ENCODE results near the gene DEPDC1B. TPM values are rescaled to one million over a fixed set of nuclear protein-coding genes. Genes with fewer than 3 reads are reported as not detected.

DEPDC1B gene
- polyA plus RNA-seq (2013, experiment 1 of 2), result 70.2 TPM
- polyA plus RNA-seq (2013, experiment 2 of 2), result 71.7 TPM

GRCh38 chr5:60699609-60700415, at the start of gene DEPDC1B:
DEPDC1B (minus strand) TSS chr5:60700166; CDS start chr5:60700093, 73 bp downstream.
- Histone ChIP-seq H4K91ac (ENCODE audit: low read depth, low read length, poor library complexity) (no peak within 1 kb of the TSS), H3K27ac (replicated peaks; ENCODE audit: low read length) (peak within 1 kb of the TSS; percentile 98), H2BK120ac (ENCODE audit: low read depth, low read length) (peak within 1 kb of the TSS; percentile 78), H3K36me3 (replicated peaks in 1 of 2; ENCODE audit: control insufficient read depth in 2 of 2, insufficient read depth in 2 of 2, low read length in 2 of 2) (peaks cover 3 to 13% of the 10 kb centered on the region in 2 donors), H4K8ac (ENCODE audit: low read depth, low read length) (peak within 1 kb of the TSS; percentile 49), H3K4me1 (ENCODE audit: control insufficient read depth in 2 of 2, insufficient read depth in 1 of 2, low read depth in 1 of 2, low read length in 2 of 2) (peaks cover 2 to 6% of the 10 kb centered on the region in 2 donors), H2BK12ac (ENCODE audit: low read length) (peak within 1 kb of the TSS; percentile 53), H3K23ac (ENCODE audit: low read depth, low read length, poor library complexity) (peak within 1 kb of the TSS; percentile 92), H3K4me2 (ENCODE audit: insufficient read depth, low read length, poor library complexity, severe bottlenecking) (peak within 1 kb of the TSS; percentile 89), H2BK5ac (ENCODE audit: low read length) (peak within 1 kb of the TSS; percentile 82), H2AK5ac (ENCODE audit: low read depth, low read length) (no peak within 1 kb of the TSS), H2AFZ (ENCODE audit: low read length) (peak within 1 kb of the TSS; percentile 97), H2BK15ac (ENCODE audit: low read length) (peak within 1 kb of the TSS; percentile 52), H3K27me3 (ENCODE audit: control insufficient read depth in 3 of 3, insufficient read depth in 3 of 3, low read depth in 1 of 3, low read length in 3 of 3) (peaks cover 0 to 9% (median 0%) of the 10 kb centered on the region in 3 experiments), H3K9ac (ENCODE audit: low read depth, low read length, poor library complexity) (peak within 1 kb of the TSS; percentile 97), H3K14ac (ENCODE audit: low read length) (peak within 1 kb of the TSS; percentile 94), H3K9me3 (replicated peaks in 1 of 2; ENCODE audit: control insufficient read depth in 2 of 2, insufficient read depth in 1 of 2, low read depth in 1 of 2, low read length in 2 of 2) (peaks cover 2 to 9% of the 10 kb centered on the region in 2 donors), H3K4me3 (ENCODE audit: low read length in 2 of 2) (peak within 1 kb of the TSS; percentile 89 to 90), H3K79me1 (ENCODE audit: low read depth, low read length) (no peaks in the 10 kb centered on the region), H3K4ac (ENCODE audit: low read length) (peak within 1 kb of the TSS; percentile 91), H3K18ac (ENCODE audit: low read length) (peak within 1 kb of the TSS; percentile 99)
- DNase-seq (ENCODE audit: low spot score), result peak; percentile 85
- no CpG with 5 or more reads among the region's 72 CpGs for WGBS, 2 donors (ENCODE audit: extremely low coverage in 2 of 2, insufficient read length in 2 of 2, insufficient replicate concordance in 1 of 2)

GRCh38 chr5:60744682-60745081, 44.7 kb upstream of the DEPDC1B start:
- no peak overlapping the region for H2AK5ac ChIP-seq (ENCODE audit: low read depth, low read length)
- no peaks in the 10 kb centered on the region for H3K9me3 ChIP-seq (replicated peaks in 1 of 2; ENCODE audit: control insufficient read depth in 2 of 2, insufficient read depth in 1 of 2, low read depth in 1 of 2, low read length in 2 of 2)
- no CpG with 5 or more reads among the region's 6 CpGs for WGBS, 2 donors (ENCODE audit: extremely low coverage in 2 of 2, insufficient read length in 2 of 2, insufficient replicate concordance in 1 of 2)
- H2BK5ac ChIP-seq (ENCODE audit: low read length), result no peak overlapping the region
- H4K8ac ChIP-seq (ENCODE audit: low read depth, low read length), result no peak overlapping the region
- H2BK15ac ChIP-seq (ENCODE audit: low read length), result no peak overlapping the region
- H3K14ac ChIP-seq (ENCODE audit: low read length), result peak overlapping the region; percentile 49
- H2BK12ac ChIP-seq (ENCODE audit: low read length), result no peak overlapping the region
- H4K91ac ChIP-seq (ENCODE audit: low read depth, low read length, poor library complexity), result no peak overlapping the region
- no peak overlapping the region for H2AFZ ChIP-seq (ENCODE audit: low read length)
- H3K18ac ChIP-seq (ENCODE audit: low read length), result no peak overlapping the region
- no peak overlapping the region for H3K27ac ChIP-seq (replicated peaks; ENCODE audit: low read length)
- H3K27me3 ChIP-seq (ENCODE audit: control insufficient read depth in 3 of 3, insufficient read depth in 3 of 3, low read depth in 1 of 3, low read length in 3 of 3), result no peaks in the 10 kb centered on the region
- no peaks in the 10 kb centered on the region for H3K79me1 ChIP-seq (ENCODE audit: low read depth, low read length)
- H3K23ac ChIP-seq (ENCODE audit: low read depth, low read length, poor library complexity), result no peak overlapping the region
- no peak overlapping the region for H3K4me2 ChIP-seq (ENCODE audit: insufficient read depth, low read length, poor library complexity, severe bottlenecking)
- H3K36me3 ChIP-seq (replicated peaks in 1 of 2; ENCODE audit: control insufficient read depth in 2 of 2, insufficient read depth in 2 of 2, low read length in 2 of 2), result no peaks in the 10 kb centered on the region
- no peak overlapping the region for H3K9ac ChIP-seq (ENCODE audit: low read depth, low read length, poor library complexity)
- no peak overlapping the region for H2BK120ac ChIP-seq (ENCODE audit: low read depth, low read length)
- no peak for DNase-seq (ENCODE audit: low spot score)
- no peak overlapping the region for H3K4me3 ChIP-seq (ENCODE audit: low read length in 2 of 2)
- H3K4me1 ChIP-seq (ENCODE audit: control insufficient read depth in 2 of 2, insufficient read depth in 1 of 2, low read depth in 1 of 2, low read length in 2 of 2), result no peaks in the 10 kb centered on the region
- no peak overlapping the region for H3K4ac ChIP-seq (ENCODE audit: low read length)

GRCh38 chr5:60743511-60744314, 43.7 kb upstream of the DEPDC1B start:
- no peak overlapping the region for H3K27ac ChIP-seq (replicated peaks; ENCODE audit: low read length)
- no peaks in the 10 kb centered on the region for H3K4me1 ChIP-seq (ENCODE audit: control insufficient read depth in 2 of 2, insufficient read depth in 1 of 2, low read depth in 1 of 2, low read length in 2 of 2)
- no peak overlapping the region for H2BK12ac ChIP-seq (ENCODE audit: low read length)
- no peaks in the 10 kb centered on the region for H3K9me3 ChIP-seq (replicated peaks in 1 of 2; ENCODE audit: control insufficient read depth in 2 of 2, insufficient read depth in 1 of 2, low read depth in 1 of 2, low read length in 2 of 2)
- no peaks in the 10 kb centered on the region for H3K36me3 ChIP-seq (replicated peaks in 1 of 2; ENCODE audit: control insufficient read depth in 2 of 2, insufficient read depth in 2 of 2, low read length in 2 of 2)
- no peak overlapping the region for H2BK5ac ChIP-seq (ENCODE audit: low read length)
- H2AFZ ChIP-seq (ENCODE audit: low read length), result no peak overlapping the region
- no peaks in the 10 kb centered on the region for H3K79me1 ChIP-seq (ENCODE audit: low read depth, low read length)
- no peak for DNase-seq (ENCODE audit: low spot score)
- H4K91ac ChIP-seq (ENCODE audit: low read depth, low read length, poor library complexity), result no peak overlapping the region
- no peak overlapping the region for H3K4me3 ChIP-seq (ENCODE audit: low read length in 2 of 2)
- H3K23ac ChIP-seq (ENCODE audit: low read depth, low read length, poor library complexity), result no peak overlapping the region
- no peak overlapping the region for H3K9ac ChIP-seq (ENCODE audit: low read depth, low read length, poor library complexity)
- H4K8ac ChIP-seq (ENCODE audit: low read depth, low read length), result peak overlapping the region; percentile 17
- H2AK5ac ChIP-seq (ENCODE audit: low read depth, low read length), result no peak overlapping the region
- H3K14ac ChIP-seq (ENCODE audit: low read length), result peak overlapping the region; percentile 38
- H3K18ac ChIP-seq (ENCODE audit: low read length), result peak overlapping the region; percentile 13
- no peak overlapping the region for H3K4me2 ChIP-seq (ENCODE audit: insufficient read depth, low read length, poor library complexity, severe bottlenecking)
- WGBS, 2 donors (ENCODE audit: extremely low coverage in 2 of 2, insufficient read length in 2 of 2, insufficient replicate concordance in 1 of 2), result no CpG with 5 or more reads among the region's 40 CpGs
- H3K4ac ChIP-seq (ENCODE audit: low read length), result no peak overlapping the region
- H3K27me3 ChIP-seq (ENCODE audit: control insufficient read depth in 3 of 3, insufficient read depth in 3 of 3, low read depth in 1 of 3, low read length in 3 of 3), result no peaks in the 10 kb centered on the region
- no peak overlapping the region for H2BK15ac ChIP-seq (ENCODE audit: low read length)
- H2BK120ac ChIP-seq (ENCODE audit: low read depth, low read length), result no peak overlapping the region

- Histone ChIP-seq H2BK5ac (ENCODE audit: low read length) (no peak overlapping the region), H3K23ac (ENCODE audit: low read depth, low read length, poor library complexity) (no peak overlapping the region), H2AFZ (ENCODE audit: low read length) (no peak overlapping the region), H3K27me3 (ENCODE audit: control insufficient read depth in 3 of 3, insufficient read depth in 3 of 3, low read depth in 1 of 3, low read length in 3 of 3) (no peaks in the 10 kb centered on the region), H3K27ac (replicated peaks; ENCODE audit: low read length) (no peak overlapping the region), H3K14ac (ENCODE audit: low read length) (no peak overlapping the region), H4K8ac (ENCODE audit: low read depth, low read length) (no peak overlapping the region), H2AK5ac (ENCODE audit: low read depth, low read length) (no peak overlapping the region), H4K91ac (ENCODE audit: low read depth, low read length, poor library complexity) (no peak overlapping the region), H3K4ac (ENCODE audit: low read length) (no peak overlapping the region), H2BK15ac (ENCODE audit: low read length) (no peak overlapping the region), H3K36me3 (replicated peaks in 1 of 2; ENCODE audit: control insufficient read depth in 2 of 2, insufficient read depth in 2 of 2, low read length in 2 of 2) (no peaks in the 10 kb centered on the region), H3K4me1 (ENCODE audit: control insufficient read depth in 2 of 2, insufficient read depth in 1 of 2, low read depth in 1 of 2, low read length in 2 of 2) (no peaks in the 10 kb centered on the region), H2BK120ac (ENCODE audit: low read depth, low read length) (no peak overlapping the region), H3K79me1 (ENCODE audit: low read depth, low read length) (no peaks in the 10 kb centered on the region), H3K18ac (ENCODE audit: low read length) (no peak overlapping the region), H3K4me3 (ENCODE audit: low read length in 2 of 2) (no peak overlapping the region), H3K9ac (ENCODE audit: low read depth, low read length, poor library complexity) (no peak overlapping the region), H3K9me3 (replicated peaks in 1 of 2; ENCODE audit: control insufficient read depth in 2 of 2, insufficient read depth in 1 of 2, low read depth in 1 of 2, low read length in 2 of 2) (peaks cover 0 to 3% of the 10 kb centered on the region in 2 donors), H2BK12ac (ENCODE audit: low read length) (no peak overlapping the region), H3K4me2 (ENCODE audit: insufficient read depth, low read length, poor library complexity, severe bottlenecking) (no peak overlapping the region)
- no CpG with 5 or more reads among the region's 2 CpGs for whole genome bisulfite sequencing, 2 donors (ENCODE audit: extremely low coverage in 2 of 2, insufficient read length in 2 of 2, insufficient replicate concordance in 1 of 2)
- no peak for DNase-seq (ENCODE audit: low spot score)
Measured at GRCh38 chr5:60740322-60740721, 40.4 kb upstream of the DEPDC1B start.

Measured in neuronal stem cell (in vitro differentiated cells).